ENCODE results near the gene LRP2. TPM values are rescaled to one million over a fixed set of nuclear protein-coding genes. Genes with fewer than 3 reads are reported as not detected.

The LRP2 gene
- total and polyA plus RNA-seq, 2 experiments from 2014 or later, result 0.68 to 2.7 TPM

DNA sequence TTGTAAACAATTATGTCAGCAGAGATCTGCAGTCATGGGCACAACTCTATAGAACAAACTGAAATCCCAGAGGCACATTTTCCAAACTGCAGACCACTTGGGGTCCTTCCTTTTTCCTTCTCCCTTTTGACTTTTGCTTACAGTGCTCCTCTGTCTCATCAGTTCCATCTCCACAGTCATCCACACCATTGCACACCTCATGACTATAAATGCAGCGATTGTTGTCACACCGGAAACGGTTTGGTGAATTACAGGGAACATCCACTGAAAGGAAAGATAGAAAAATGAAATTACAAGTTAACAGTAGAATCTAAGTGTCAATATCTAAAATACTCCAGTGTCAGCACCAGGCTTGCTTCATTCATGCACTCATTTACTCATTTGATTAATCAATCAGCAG, 196.5 kb downstream of the LRP2 start:
- Histone ChIP-seq H3K36me3 (ENCODE audit: insufficient read depth) (no peaks in the 10 kb centered on the region), H3F3A (replicated peaks; ENCODE audit: low read depth) (no peaks in the 10 kb centered on the region), H2AFZ (no peak overlapping the region), H3K27ac (ENCODE audit: low read depth) (no peak overlapping the region), H3K4me1 (ENCODE audit: insufficient read depth) (no peaks in the 10 kb centered on the region), H4K20me1 (replicated peaks; ENCODE audit: insufficient read depth) (no peaks in the 10 kb centered on the region), H3K79me2 (replicated peaks; ENCODE audit: insufficient read depth) (no peaks in the 10 kb centered on the region), H3K27me3 (ENCODE audit: insufficient read depth) (no peaks in the 10 kb centered on the region), H3K4me3 (no peak overlapping the region), H3K4me2 (no peak overlapping the region), H3K9me2 (ENCODE audit: insufficient read depth) (peaks cover 12% of the 10 kb centered on the region; the same call in 1 of the 2 replicates)
- ATAC-seq (no peak), DNase-seq (ENCODE audit: low spot score) (no peak)
- no peak overlapping the region for H3K27ac Mint-ChIP-seq
- H3K27me3 Mint-ChIP-seq (ENCODE audit: insufficient read depth, low read depth, poor library complexity), result peaks cover under 1% of the 10 kb centered on the region
- H3K36me3 Mint-ChIP-seq (ENCODE audit: low read depth), result no peaks in the 10 kb centered on the region
- TF ChIP-seq, protein P1, sequence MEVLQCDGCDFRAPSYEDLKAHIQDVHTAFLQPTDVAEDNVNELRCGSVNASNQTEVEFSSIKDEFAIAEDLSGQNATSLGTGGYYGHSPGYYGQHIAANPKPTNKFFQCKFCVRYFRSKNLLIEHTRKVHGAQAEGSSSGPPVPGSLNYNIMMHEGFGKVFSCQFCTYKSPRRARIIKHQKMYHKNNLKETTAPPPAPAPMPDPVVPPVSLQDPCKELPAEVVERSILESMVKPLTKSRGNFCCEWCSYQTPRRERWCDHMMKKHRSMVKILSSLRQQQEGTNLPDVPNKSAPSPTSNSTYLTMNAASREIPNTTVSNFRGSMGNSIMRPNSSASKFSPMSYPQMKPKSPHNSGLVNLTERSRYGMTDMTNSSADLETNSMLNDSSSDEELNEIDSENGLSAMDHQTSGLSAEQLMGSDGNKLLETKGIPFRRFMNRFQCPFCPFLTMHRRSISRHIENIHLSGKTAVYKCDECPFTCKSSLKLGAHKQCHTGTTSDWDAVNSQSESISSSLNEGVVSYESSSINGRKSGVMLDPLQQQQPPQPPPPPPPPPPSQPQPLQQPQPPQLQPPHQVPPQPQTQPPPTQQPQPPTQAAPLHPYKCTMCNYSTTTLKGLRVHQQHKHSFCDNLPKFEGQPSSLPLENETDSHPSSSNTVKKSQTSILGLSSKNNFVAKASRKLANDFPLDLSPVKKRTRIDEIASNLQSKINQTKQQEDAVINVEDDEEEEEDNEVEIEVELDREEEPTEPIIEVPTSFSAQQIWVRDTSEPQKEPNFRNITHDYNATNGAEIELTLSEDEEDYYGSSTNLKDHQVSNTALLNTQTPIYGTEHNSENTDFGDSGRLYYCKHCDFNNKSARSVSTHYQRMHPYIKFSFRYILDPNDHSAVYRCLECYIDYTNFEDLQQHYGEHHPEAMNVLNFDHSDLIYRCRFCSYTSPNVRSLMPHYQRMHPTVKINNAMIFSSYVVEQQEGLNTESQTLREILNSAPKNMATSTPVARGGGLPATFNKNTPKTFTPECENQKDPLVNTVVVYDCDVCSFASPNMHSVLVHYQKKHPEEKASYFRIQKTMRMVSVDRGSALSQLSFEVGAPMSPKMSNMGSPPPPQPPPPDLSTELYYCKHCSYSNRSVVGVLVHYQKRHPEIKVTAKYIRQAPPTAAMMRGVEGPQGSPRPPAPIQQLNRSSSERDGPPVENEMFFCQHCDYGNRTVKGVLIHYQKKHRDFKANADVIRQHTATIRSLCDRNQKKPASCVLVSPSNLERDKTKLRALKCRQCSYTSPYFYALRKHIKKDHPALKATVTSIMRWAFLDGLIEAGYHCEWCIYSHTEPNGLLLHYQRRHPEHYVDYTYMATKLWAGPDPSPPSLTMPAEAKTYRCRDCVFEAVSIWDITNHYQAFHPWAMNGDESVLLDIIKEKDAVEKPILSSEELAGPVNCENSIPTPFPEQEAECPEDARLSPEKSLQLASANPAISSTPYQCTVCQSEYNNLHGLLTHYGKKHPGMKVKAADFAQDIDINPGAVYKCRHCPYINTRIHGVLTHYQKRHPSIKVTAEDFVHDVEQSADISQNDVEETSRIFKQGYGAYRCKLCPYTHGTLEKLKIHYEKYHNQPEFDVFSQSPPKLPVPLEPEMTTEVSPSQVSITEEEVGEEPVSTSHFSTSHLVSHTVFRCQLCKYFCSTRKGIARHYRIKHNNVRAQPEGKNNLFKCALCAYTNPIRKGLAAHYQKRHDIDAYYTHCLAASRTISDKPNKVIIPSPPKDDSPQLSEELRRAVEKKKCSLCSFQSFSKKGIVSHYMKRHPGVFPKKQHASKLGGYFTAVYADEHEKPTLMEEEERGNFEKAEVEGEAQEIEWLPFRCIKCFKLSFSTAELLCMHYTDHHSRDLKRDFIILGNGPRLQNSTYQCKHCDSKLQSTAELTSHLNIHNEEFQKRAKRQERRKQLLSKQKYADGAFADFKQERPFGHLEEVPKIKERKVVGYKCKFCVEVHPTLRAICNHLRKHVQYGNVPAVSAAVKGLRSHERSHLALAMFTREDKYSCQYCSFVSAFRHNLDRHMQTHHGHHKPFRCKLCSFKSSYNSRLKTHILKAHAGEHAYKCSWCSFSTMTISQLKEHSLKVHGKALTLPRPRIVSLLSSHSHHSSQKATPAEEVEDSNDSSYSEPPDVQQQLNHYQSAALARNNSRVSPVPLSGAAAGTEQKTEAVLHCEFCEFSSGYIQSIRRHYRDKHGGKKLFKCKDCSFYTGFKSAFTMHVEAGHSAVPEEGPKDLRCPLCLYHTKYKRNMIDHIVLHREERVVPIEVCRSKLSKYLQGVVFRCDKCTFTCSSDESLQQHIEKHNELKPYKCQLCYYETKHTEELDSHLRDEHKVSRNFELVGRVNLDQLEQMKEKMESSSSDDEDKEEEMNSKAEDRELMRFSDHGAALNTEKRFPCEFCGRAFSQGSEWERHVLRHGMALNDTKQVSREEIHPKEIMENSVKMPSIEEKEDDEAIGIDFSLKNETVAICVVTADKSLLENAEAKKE (CRISPR knock-in tag; IDR thresholded peaks at IDR 0.05), result no peak
- TF ChIP-seq STAT1 (IDR thresholded peaks at IDR 0.05; ENCODE audit: unreplicated experiment) (no peak), EZH2 (IDR thresholded peaks at IDR 0.05; ENCODE audit: low read depth, unreplicated experiment) (no peak), JUNB (IDR thresholded peaks at IDR 0.05; ENCODE audit: unreplicated experiment) (no peak), CREB1 (CRISPR knock-in tag; IDR thresholded peaks at IDR 0.05; ENCODE audit: low read depth) (no peak), ZNF331 (CRISPR knock-in tag; IDR thresholded peaks at IDR 0.05; ENCODE audit: low read depth) (no peak), EZH2phosphoT487 (IDR thresholded peaks at IDR 0.05; ENCODE audit: unreplicated experiment) (no peak), ZNF114 (CRISPR knock-in tag; IDR thresholded peaks at IDR 0.05) (no peak), POLR2AphosphoS5 (IDR thresholded peaks at IDR 0.05; ENCODE audit: low read depth) (no peak), NANOG (IDR thresholded peaks at IDR 0.05; ENCODE audit: borderline replicate concordance) (no peak)
- TF ChIP-seq, protein P2, sequence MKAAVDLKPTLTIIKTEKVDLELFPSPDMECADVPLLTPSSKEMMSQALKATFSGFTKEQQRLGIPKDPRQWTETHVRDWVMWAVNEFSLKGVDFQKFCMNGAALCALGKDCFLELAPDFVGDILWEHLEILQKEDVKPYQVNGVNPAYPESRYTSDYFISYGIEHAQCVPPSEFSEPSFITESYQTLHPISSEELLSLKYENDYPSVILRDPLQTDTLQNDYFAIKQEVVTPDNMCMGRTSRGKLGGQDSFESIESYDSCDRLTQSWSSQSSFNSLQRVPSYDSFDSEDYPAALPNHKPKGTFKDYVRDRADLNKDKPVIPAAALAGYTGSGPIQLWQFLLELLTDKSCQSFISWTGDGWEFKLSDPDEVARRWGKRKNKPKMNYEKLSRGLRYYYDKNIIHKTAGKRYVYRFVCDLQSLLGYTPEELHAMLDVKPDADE (IDR thresholded peaks at IDR 0.05), result no peak
- TF ChIP-seq, protein P3, sequence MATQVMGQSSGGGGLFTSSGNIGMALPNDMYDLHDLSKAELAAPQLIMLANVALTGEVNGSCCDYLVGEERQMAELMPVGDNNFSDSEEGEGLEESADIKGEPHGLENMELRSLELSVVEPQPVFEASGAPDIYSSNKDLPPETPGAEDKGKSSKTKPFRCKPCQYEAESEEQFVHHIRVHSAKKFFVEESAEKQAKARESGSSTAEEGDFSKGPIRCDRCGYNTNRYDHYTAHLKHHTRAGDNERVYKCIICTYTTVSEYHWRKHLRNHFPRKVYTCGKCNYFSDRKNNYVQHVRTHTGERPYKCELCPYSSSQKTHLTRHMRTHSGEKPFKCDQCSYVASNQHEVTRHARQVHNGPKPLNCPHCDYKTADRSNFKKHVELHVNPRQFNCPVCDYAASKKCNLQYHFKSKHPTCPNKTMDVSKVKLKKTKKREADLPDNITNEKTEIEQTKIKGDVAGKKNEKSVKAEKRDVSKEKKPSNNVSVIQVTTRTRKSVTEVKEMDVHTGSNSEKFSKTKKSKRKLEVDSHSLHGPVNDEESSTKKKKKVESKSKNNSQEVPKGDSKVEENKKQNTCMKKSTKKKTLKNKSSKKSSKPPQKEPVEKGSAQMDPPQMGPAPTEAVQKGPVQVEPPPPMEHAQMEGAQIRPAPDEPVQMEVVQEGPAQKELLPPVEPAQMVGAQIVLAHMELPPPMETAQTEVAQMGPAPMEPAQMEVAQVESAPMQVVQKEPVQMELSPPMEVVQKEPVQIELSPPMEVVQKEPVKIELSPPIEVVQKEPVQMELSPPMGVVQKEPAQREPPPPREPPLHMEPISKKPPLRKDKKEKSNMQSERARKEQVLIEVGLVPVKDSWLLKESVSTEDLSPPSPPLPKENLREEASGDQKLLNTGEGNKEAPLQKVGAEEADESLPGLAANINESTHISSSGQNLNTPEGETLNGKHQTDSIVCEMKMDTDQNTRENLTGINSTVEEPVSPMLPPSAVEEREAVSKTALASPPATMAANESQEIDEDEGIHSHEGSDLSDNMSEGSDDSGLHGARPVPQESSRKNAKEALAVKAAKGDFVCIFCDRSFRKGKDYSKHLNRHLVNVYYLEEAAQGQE (IDR thresholded peaks at IDR 0.05; ENCODE audit: unreplicated experiment), result no peak
- TF ChIP-seq, protein P4, sequence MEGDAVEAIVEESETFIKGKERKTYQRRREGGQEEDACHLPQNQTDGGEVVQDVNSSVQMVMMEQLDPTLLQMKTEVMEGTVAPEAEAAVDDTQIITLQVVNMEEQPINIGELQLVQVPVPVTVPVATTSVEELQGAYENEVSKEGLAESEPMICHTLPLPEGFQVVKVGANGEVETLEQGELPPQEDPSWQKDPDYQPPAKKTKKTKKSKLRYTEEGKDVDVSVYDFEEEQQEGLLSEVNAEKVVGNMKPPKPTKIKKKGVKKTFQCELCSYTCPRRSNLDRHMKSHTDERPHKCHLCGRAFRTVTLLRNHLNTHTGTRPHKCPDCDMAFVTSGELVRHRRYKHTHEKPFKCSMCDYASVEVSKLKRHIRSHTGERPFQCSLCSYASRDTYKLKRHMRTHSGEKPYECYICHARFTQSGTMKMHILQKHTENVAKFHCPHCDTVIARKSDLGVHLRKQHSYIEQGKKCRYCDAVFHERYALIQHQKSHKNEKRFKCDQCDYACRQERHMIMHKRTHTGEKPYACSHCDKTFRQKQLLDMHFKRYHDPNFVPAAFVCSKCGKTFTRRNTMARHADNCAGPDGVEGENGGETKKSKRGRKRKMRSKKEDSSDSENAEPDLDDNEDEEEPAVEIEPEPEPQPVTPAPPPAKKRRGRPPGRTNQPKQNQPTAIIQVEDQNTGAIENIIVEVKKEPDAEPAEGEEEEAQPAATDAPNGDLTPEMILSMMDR (conservative IDR thresholded peaks at IDR 0.05; ENCODE audit: low read depth in 2 of 2), result no peak
- H3K4me3 Mint-ChIP-seq, result no peak overlapping the region
- H3K9me3 Mint-ChIP-seq, result no peaks in the 10 kb centered on the region
- H3K4me1 Mint-ChIP-seq, result no peaks in the 10 kb centered on the region

Data from GM23338 (cell line).